ENCODE results near the gene AAK1.

DNA sequence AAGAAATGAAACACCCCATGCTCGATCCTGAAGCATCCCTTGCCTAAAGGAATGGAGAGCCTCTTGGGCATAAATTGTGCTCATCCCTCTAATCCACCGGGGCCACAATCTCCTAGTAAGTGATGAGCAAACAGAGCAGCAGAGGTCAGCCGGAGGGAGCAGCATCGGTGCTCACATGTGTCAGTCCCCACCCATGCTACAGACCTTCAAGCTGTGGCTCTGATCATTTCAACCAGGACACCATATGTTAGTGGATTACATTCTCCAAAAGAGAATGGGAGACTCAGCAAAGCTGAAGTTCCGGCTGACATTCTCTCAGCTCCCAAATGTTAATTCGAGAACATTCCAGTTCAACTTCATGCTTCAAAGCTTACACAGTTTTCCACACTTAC lies 75.6 kb downstream of the AAK1 start:
- TF ChIP-seq POLR2AphosphoS5 (IDR thresholded peaks at IDR 0.05; ENCODE audit: low read depth, low read length) (no peak), MXI1 (IDR thresholded peaks at IDR 0.05; ENCODE audit: low read depth, low read length) (no peak), EP300 (IDR thresholded peaks at IDR 0.05; ENCODE audit: borderline replicate concordance in 1 of 2, low read depth in 1 of 2, low read length in 1 of 2) (no peak), TCF12 (IDR thresholded peaks at IDR 0.05) (no peak), TAF1 (IDR thresholded peaks at IDR 0.05; ENCODE audit: borderline replicate concordance, low read depth, low read length) (no peak), TEAD4 (IDR thresholded peaks at IDR 0.05; ENCODE audit: borderline replicate concordance, insufficient read depth) (no peak), EZH2phosphoT487 (IDR thresholded peaks at IDR 0.05; ENCODE audit: borderline replicate concordance, low read depth) (no peak), RFX5 (IDR thresholded peaks at IDR 0.05; ENCODE audit: low read length) (no peak), SMC3 (IDR thresholded peaks at IDR 0.05; ENCODE audit: low read depth, low read length) (no peak)
- TF ChIP-seq, protein P1, sequence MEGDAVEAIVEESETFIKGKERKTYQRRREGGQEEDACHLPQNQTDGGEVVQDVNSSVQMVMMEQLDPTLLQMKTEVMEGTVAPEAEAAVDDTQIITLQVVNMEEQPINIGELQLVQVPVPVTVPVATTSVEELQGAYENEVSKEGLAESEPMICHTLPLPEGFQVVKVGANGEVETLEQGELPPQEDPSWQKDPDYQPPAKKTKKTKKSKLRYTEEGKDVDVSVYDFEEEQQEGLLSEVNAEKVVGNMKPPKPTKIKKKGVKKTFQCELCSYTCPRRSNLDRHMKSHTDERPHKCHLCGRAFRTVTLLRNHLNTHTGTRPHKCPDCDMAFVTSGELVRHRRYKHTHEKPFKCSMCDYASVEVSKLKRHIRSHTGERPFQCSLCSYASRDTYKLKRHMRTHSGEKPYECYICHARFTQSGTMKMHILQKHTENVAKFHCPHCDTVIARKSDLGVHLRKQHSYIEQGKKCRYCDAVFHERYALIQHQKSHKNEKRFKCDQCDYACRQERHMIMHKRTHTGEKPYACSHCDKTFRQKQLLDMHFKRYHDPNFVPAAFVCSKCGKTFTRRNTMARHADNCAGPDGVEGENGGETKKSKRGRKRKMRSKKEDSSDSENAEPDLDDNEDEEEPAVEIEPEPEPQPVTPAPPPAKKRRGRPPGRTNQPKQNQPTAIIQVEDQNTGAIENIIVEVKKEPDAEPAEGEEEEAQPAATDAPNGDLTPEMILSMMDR (IDR thresholded peaks at IDR 0.05), result no peak
- TF ChIP-seq, protein P2, sequence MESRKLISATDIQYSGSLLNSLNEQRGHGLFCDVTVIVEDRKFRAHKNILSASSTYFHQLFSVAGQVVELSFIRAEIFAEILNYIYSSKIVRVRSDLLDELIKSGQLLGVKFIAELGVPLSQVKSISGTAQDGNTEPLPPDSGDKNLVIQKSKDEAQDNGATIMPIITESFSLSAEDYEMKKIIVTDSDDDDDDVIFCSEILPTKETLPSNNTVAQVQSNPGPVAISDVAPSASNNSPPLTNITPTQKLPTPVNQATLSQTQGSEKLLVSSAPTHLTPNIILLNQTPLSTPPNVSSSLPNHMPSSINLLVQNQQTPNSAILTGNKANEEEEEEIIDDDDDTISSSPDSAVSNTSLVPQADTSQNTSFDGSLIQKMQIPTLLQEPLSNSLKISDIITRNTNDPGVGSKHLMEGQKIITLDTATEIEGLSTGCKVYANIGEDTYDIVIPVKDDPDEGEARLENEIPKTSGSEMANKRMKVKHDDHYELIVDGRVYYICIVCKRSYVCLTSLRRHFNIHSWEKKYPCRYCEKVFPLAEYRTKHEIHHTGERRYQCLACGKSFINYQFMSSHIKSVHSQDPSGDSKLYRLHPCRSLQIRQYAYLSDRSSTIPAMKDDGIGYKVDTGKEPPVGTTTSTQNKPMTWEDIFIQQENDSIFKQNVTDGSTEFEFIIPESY (IDR thresholded peaks at IDR 0.05; ENCODE audit: borderline replicate concordance, low read depth), result no peak
- TF ChIP-seq, protein P3, sequence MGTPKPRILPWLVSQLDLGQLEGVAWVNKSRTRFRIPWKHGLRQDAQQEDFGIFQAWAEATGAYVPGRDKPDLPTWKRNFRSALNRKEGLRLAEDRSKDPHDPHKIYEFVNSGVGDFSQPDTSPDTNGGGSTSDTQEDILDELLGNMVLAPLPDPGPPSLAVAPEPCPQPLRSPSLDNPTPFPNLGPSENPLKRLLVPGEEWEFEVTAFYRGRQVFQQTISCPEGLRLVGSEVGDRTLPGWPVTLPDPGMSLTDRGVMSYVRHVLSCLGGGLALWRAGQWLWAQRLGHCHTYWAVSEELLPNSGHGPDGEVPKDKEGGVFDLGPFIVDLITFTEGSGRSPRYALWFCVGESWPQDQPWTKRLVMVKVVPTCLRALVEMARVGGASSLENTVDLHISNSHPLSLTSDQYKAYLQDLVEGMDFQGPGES (IDR thresholded peaks at IDR 0.05; ENCODE audit: low read depth, low read length), result no peak
